COLO829 (cell line): ENCODE data around the gene SUCNR1.
"Not testable (repeated sequence)": the region's sequence is repeated elsewhere in the genome, so short reads cannot be mapped to it uniquely, and the experiment has no call there.

Source experiments
- DNase-seq: peaks from one replicate; pipeline ENCODE4 v3.0.0; 2012; ENCODE audit warnings: low spot score

The SUCNR1 gene, protein sequence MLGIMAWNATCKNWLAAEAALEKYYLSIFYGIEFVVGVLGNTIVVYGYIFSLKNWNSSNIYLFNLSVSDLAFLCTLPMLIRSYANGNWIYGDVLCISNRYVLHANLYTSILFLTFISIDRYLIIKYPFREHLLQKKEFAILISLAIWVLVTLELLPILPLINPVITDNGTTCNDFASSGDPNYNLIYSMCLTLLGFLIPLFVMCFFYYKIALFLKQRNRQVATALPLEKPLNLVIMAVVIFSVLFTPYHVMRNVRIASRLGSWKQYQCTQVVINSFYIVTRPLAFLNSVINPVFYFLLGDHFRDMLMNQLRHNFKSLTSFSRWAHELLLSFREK

DNA sequence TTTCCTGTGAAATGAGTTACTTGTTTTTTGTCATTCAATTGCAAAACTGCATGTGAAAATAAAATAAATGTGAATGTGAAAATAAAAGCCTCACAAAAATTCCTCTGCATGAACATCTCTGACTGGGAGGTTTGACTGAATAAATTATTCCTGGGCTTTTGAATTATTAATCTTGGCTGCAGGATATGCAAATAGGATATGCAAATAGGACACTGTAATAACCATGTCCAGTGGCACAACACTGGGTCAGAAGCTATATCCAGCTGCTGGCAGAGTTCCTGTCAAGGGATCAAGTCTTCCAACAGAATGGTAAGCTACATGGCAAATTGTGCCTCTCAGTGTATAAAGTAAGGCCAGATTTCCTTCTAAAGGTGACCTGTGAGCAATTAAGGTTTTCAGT is at the start of gene SUCNR1:
Gene SUCNR1 (plus strand): TSS at position 246 of the 400 bp plus-strand sequence. CDS start 6,250 bp downstream, outside the sequence.
- no peak for DNase-seq

DNA sequence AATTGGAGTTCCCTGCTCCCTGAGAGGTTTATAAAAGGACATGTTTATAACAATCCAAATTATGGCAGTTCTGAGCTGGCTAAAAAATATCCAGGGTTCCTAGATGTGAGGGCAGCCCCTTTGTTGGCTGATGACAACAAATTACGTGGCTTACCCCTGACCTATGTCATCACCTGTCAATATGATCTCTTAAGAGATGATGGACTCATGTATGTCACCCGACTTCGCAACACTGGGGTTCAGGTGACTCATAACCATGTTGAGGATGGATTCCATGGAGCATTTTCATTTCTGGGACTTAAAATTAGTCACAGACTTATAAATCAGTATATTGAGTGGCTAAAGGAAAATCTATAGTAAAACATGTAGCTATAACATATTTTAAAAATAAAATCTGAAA is 45.6 kb upstream of the SUCNR1 start:
- DNase-seq = no peak

DNA sequence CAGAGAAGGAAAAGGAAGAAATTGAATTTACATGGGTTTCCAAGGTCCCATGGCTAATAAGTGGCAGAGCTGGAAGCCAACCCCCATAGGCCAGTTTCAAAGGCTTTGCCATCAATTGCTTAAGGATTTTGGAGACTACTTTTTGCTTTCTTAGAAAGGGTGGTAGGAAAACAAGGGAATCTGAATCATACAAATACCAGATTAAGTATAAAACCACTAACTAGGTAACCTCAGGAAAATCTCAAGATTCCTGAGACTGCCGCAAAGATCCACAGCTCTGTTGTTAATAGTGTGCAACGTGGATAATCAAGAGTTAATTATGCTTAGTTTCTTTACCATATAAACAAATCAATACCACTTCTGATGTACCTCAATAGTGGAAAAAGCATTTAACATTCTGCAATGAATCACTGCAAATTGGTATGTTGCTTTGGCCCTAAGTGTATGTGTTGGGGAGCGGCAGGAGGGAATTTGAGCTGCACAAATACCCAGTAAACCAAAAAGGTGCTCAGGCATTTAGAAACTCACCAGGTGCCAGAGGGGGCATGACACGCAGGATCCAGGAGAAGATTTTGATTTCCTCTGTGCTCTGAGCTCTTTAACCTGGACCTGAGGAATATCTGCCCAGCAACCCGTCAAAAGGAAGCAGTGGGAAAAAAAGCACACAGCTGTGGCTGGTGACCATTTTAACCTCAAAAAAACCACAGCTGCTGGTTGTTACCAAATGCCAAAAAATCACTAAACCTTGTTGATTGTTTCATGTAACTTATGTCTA is 37.5 kb upstream of the SUCNR1 start:
- peak; percentile 29 for DNase-seq

DNA sequence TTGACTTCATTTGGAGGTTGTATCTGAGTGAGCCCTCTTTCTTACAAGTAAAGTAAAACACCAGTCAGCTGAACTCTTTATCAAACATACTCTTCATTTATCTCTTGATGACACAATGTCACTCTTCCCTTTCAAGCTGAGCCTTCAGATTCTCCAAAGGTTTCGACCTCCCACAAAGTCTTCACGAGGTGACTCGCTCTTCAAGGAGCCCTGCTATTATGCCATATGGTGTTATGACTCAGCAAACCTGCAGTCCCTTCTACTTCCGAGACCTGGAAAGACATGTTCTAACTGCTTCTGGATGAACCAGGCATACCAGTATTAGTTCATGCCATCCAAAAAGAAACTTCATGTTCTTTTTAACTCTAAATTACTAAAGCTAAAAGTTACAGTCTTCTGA is 36.4 kb upstream of the SUCNR1 start:
- peak; percentile 77 for DNase-seq

DNA sequence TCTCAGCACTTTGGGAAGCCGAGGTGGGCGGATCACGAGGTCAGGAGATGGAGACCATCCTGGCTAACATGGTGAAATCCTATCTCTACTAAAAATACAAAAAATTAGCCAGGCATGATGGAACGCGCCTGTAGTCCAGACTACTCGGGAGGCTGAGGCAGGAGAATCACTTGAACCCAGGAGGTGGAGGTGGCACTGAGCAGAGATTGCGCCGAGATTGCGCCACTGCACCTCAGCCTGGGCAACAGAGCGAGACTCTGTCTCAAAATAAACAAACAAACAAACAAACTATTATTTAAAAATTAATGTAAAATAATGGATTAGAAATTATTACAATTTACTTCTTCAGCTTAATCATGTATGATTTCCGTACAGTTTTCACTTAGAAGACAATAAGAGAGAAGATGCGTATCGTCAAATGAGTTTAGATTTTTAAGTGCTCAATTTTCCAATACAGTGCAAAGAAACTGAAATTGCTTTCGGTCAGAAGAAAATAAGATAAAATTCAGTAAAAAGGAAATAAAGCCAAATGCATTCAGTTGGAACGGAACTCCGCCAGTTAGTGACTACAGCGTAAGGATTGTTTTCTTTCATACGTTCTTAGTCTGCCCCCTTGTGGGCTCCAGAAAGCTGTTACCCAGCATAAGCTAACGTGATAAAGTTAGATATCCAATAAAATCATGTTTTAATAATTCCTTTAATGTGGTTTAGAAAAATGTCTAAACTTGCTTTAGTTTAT is 34.7 kb upstream of the SUCNR1 start:
- DNase-seq = peak; percentile 63

DNA sequence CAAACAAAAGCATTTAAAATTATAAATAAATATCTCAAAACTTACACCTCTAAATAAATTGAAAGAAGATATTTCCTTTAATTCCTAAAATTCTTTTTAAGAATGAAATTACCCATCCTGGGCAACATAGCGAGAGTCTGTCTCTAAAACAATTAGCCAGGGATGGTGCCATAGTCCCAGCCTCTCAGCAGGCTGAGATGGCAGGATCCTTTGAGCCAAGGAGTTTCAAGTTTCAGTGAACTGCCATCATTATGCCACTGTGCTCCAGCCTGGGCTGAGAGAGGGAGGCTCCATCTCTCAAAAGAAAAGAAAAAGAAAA is 34.2 kb upstream of the SUCNR1 start:
- no peak for DNase-seq

DNA sequence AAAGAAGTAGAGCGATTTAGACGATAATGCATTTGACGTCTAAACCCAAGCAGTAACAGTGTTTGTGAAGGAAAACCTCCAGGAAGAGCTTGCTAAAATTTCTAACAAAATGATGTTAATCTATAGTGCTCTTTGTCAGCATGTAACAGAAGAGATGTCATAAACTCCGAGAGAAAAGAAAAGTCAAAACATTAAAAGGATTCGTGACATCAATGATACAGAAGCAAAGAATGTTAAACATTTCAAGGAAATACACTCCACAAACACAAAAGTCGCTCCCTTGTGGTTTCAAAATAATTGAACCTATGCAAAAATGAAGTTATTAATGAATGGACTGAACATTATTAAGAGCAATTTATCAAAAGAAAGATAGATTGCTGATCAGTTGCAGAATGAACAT is 31.6 kb upstream of the SUCNR1 start:
- DNase-seq = peak; percentile 14

DNA sequence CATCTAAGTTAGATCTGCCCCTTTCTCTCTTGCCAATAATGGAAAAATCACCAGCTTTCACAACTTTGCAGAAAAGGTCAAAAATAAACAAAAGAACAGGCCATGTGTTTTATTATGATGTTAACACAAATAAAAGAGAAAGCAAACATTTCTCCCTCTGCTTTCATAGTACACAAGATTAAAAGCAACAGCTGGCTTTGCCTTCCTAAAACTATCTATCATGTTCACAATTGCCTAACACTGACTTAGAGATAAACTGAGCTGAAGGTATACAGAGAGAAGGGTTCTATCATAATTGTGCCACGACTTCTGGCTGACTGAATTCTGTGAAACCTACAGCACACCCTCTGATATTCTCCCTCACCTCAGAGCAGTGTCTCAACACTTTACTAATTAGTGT is 30.2 kb upstream of the SUCNR1 start:
- DNase-seq = no peak

DNA sequence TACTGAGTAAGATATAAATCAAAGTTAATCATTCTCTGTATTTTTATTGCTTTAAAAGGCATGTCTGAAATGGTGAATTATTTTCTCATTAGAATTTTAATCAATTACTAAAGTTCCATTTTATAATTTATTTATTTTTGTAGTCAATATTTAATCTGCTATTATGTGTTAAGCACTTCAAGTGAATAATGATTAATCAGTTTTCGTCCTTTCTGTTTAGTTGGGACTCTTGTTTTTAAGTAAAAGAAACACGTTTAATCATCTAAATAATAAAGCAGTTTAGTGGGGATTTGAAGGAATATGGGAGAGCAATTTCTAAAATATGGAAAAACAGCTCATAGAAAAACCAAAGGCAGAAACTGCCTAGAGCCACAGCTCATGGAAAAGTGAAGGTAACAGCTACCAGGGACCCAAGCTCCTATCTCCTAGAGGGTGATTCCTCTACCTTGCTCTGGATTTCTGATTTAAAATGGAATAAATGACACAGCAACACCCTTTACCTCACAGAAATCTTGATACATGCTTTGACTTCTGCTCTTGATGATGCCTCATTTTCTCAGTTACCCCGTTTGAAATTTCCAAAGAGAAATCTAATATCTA is 28.0 kb upstream of the SUCNR1 start:
- DNase-seq = no peak

DNA sequence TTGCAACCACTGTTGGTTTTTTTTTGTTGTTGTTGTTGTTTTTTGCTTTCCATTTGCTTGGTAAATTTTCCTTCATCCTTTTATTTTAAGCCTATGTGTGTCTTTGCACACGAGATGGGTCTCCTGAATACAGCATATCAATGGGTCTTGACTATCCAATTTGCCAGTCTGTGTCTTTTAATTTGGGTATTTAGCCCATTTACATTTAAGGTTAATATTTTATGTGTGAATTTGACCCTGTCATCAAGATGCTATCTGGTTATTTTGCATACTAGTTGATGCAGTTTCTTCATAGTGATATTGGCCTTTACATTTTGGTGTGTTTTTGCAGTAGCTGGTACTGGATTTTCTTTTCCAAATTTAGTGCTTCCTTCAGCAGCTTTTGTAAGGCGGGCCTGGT is 23.4 kb upstream of the SUCNR1 start:
- not testable (repeated sequence) for DNase-seq

DNA sequence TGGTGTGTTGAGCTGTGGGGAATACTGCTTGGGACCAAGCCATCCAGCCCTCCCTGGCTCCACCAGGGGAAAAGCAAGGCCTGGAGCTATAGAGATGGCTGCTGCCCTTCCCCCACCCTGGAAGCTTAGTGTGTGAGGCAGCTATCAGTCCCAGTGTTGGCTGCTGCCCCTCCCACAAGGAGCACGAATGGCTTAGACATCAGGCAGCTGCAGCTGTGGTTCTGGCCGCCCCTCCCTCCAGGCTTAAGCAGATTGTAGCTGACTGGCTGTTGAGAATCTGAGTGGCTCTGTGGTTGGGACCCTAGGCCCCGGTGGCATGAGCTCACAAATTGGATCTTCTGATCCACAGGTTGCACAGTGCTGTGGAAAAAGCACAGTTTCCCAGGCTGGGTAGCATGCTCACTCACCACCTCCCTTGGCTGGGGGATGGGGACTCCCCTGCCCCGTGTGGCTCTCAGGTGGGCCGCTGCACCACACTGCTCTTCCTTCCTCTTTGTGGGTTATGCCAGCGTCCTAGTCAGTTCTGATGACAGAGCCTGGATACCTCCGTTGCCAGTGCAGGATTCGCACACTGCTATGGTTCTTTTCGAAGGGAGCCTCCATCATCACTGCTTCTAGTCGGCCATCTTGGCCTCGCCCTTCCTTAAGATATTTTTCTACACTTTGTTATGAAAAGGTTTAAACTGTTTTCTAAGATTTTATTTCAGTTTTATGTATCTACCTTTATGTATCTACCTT is 21.2 kb upstream of the SUCNR1 start:
- DNase-seq = no peak

DNA sequence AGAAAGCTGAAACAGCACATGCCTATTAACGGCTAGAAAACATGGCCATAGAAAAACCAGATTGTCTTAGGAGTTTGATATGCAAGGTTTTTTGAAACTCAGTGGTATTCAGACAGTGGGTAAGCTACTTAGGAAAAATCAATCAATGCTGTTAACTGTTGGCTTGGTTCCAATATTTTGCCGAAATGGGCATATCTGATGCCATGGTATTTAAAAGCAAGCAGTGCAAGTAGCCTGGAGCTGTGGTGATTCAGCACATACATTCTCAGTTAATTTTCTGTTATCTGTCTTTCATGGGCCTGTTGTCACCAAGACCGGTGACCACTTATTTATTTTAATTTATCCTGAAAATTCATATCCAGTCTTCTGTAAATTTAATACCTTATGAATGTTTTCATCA is 17.3 kb upstream of the SUCNR1 start:
- no peak for DNase-seq

DNA sequence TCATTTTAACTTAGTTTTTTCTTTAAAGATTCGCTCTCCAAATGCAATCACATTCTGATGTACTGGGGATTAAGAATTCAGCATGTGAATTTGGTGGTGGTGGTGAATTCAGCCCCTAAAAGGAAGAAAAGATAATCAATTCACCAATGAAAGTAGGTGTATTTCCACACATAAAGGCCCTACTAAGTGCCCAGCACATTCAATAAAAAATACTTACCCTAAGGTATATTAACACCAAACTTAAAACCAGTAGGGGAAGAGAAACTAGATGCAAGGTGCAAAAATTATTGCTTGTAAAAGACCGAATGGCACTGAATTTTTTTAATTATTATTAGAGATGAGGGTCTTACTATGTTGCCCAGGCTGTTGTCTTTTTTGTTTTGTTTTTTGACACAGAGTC is 16.8 kb upstream of the SUCNR1 start:
- DNase-seq = no peak

DNA sequence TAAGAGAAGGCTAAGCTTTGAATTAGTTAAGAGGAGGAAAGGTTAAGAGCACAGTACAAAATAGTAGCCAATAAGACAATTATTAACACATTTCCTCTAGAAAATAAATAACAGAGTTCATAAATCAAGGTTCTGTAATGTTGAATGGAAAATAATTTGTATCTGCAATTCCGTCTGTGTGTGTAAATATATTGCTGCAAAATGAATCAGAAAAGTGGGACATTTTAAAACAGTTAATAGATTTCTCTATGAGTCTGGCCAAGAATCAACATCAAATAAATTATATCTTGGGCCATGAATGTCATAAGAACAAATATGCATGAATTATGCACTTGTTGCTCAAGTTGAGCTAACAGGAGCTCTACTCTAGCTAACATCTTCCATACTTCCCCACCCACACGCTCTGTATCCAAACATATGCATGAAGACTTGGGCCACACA is 14.2 kb upstream of the SUCNR1 start:
- DNase-seq = no peak

DNA sequence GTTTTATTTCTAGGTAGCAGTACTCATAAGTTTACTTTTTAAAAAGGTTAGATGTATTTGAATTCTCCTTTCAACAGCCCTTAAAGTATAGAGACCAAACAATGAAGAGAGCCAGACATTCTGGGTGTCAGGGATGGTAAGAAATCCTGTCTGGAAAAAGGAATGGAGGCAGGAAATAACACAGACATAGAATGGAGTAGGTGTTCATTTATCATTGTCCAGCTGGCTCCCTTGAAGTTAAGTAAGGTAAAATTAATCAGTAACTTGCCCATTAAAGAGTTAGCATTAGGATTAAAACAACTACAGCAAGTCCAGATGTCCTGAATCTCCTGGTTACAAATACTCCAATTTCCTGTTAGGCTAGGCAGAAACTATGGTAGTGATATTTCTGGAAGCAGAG is 13.5 kb upstream of the SUCNR1 start:
- DNase-seq = no peak

DNA sequence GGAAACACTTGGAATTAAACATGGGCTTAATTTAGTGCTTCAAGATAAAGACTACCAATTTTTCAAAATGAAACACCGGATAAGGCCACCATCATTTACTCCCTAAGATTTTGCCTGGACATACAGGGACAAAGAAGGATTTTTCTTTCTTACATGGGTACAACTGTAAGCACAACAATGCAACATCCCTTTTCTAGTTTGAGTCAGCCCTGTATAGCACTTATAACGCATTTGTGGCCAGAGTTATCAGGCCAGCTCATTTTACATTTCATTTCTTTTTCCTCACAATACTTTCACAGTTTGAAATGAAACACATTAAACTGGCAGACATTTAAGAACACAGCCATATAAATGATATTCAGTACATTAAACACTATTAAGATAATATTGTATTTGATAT is 9.8 kb upstream of the SUCNR1 start:
- no peak for DNase-seq

DNA sequence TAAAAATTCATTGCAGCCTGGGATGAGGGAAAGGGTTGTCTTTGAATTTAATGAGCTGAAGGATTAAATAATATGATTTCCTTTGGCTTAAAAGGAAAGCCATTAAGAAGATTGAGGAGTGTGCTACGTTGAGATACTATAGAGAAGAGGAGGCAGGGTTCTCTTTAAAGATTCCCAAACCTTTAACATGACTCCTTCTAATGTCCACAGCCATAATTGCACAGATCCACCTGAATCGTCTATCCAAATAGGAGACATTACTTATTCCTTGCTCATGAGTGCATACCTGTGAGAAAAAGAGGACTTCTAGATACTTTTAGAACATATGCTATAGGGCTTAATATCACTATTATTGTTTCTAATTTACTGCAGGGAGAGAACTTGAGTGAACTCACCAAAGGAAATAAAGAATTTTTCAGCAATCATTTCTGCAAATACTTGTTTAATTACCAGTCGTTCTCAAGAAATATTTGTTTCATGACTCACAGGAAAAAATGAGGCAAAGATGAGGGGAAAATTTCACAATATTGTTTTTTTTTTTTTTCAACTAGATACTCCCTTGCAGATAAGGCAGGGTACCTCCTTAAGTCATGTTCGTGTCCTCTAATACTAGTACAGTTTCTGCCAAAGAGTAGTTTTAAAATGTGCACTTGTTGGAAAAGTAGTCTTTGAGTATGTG is 8.9 kb upstream of the SUCNR1 start:
- DNase-seq = no peak

DNA sequence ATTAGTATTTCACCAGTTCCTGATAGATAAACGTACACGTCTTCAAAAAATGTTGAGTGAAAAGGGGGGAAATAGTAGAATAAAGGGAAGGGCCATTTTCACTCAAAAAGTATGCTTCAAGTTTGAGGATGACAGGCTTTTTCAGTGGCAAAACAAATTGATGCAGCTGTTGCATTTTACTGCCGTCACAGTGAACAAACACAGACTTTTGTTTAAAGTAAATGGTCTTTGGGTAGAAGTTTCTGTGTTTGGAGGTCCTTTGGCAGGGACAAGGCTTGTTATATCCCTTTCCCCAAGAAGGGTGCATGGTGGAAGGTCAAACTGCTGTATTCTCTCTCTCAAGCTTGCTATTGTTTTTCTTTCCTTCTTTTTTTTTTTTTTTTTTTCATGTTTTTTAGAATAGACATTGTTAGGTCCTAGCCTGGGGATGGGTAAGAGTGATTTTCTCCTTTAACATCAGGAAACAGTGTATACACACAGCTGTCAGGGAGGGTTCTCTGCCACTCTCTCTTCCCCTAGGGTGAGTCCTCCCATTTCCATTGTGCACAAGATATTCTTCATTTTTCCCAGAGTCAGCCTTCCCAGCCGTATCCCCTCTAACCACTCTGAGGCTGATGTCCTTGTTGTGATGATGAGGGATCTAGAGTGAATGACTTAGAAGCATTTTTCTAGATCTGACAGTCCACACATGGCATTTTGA is 6.6 kb upstream of the SUCNR1 start:
- no peak for DNase-seq

DNA sequence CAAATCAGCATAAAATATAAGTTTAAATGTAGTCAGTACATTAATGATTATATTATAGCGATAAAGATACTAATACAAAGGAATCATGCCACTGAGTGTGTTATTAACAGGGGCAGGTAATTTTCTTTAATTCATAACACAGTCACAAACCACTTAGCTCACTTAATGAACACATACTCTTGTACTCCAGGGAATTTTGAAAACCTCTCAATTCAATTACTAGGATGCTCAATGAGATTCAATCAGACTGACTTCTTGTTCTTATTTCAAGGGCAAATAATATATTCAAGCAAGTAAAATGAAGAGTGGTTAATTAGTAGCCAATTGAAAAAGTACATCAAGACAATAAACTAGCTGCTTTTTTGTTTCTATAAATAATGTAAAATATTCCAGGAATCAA is 5.8 kb upstream of the SUCNR1 start:
- DNase-seq = no peak

DNA sequence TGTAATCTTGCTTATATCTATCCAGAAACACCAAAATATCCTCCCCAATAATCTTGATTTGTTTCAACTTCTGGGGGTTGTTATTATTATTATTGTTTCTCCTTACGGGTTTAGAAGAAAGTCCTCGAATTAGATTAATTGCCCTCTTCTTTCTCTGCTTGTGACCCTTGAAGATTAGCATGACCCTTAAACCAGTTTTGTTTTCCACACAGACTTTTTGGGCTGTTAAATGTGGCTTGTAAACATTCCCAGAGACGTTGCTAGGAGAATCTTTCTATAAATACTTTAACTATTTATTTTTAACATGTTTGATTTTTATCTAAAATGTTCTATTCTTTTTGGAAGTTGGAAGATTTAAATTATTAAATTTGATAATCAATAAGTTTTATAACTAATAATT is 4.3 kb upstream of the SUCNR1 start:
- no peak for DNase-seq
